Measurements from ENCODE around the gene TAB2. TPM values are rescaled to one million over a fixed set of nuclear protein-coding genes. Genes with fewer than 3 reads are reported as not detected.

TAB2 gene
- total and polyA plus RNA-seq, 2 donors (not counting 1 experiment from before 2014, with no cell fraction given), result 31.6 to 88.5 TPM

GRCh38 chr6:149421132-149421531 lies 103.6 kb downstream of the TAB2 start:
- CTCF ChIA-PET, result interaction anchor here (1.1 to 6.3 kb wide), 5 partner anchors 12 to 393 kb away, joined by 3 to 44 read pairs (median 4); no protein-coding TSS in a partner anchor
- H3K27ac Mint-ChIP-seq, result no peak overlapping the region
- POLR2A ChIA-PET, result no interaction called here

GRCh38 chr6:149422581-149422980 lies 105.1 kb downstream of the TAB2 start:
- 100% methylated on average over 2 of the region's 4 CpGs for WGBS (ENCODE audit: insufficient coverage)

More at GRCh38 chr6:149421132-149421531, 103.6 kb downstream of the TAB2 start:
- no peaks in the 10 kb centered on the region for H3K4me1 ChIP-seq (ENCODE audit: control insufficient read depth in 2 of 2, insufficient read depth in 2 of 2, low read length in 2 of 2)
- ATAC-seq (ENCODE audit: low read depth) (no peak), DNase-seq (no peak)
- no peak for TF ChIP-seq CTCF (IDR thresholded peaks at IDR 0.05)
- no peak for TF ChIP-seq EZH2 (IDR thresholded peaks at IDR 0.05; ENCODE audit: borderline replicate concordance, insufficient read depth, low read depth, low read length, poor library complexity, severe bottlenecking)
- no peaks in the 10 kb centered on the region for H3K79me2 ChIP-seq (ENCODE audit: control insufficient read depth, insufficient read depth, low read length)
- no peaks in the 10 kb centered on the region for H4K20me1 ChIP-seq (ENCODE audit: control insufficient read depth, insufficient read depth, low read length, poor library complexity, severe bottlenecking)
- H3K4me2 ChIP-seq (replicated peaks; ENCODE audit: low read depth, low read length, poor library complexity, severe bottlenecking), result no peak overlapping the region
- Mint-ChIP-seq H3K27me3 (no peaks in the 10 kb centered on the region), H3K9me3 (ENCODE audit: insufficient read depth) (peaks cover 2% of the 10 kb centered on the region), H3K4me3 (no peak overlapping the region), H3K4me1 (no peaks in the 10 kb centered on the region)
- H3K36me3 ChIP-seq (replicated peaks in 1 of 2; ENCODE audit: control extremely low read depth in 1 of 2, control insufficient read depth in 1 of 2, extremely low read depth in 1 of 2, insufficient read depth in 2 of 2, low read length in 1 of 2), result no peaks in the 10 kb centered on the region
- WGBS (ENCODE audit: insufficient coverage), result 80% methylated on average over 1 of the region's 5 CpGs
- H3K4me3 ChIP-seq (ENCODE audit: control extremely low read depth in 1 of 5, extremely low read depth in 1 of 5, insufficient read depth in 1 of 5, low read depth in 2 of 5, low read length in 4 of 5), result no peak overlapping the region
- intact Hi-C loops (cut with micrococcal nuclease), result no loop called here
- H2AFZ ChIP-seq (ENCODE audit: insufficient read depth, low read depth, low read length, poor library complexity, severe bottlenecking), result no peak overlapping the region
- no peak overlapping the region for H3K9ac ChIP-seq (ENCODE audit: low read length)
- no peaks in the 10 kb centered on the region for H3K27me3 ChIP-seq (replicated peaks in 1 of 4; ENCODE audit: control extremely low read depth in 1 of 4, control insufficient read depth in 3 of 4, insufficient read depth in 4 of 4, low read length in 3 of 4)
- H3K27ac ChIP-seq (ENCODE audit: low read length in 2 of 2), result no peak overlapping the region
- no peaks in the 10 kb centered on the region for H3K9me3 ChIP-seq (ENCODE audit: control extremely low read depth in 1 of 3, control insufficient read depth in 2 of 3, insufficient read depth in 1 of 3, low read length in 2 of 3)

More at GRCh38 chr6:149422581-149422980, 105.1 kb downstream of the TAB2 start:
- H3K9me3 ChIP-seq (ENCODE audit: control extremely low read depth in 1 of 3, control insufficient read depth in 2 of 3, insufficient read depth in 1 of 3, low read length in 2 of 3), result no peaks in the 10 kb centered on the region
- H3K9me3 Mint-ChIP-seq (ENCODE audit: insufficient read depth), result no peaks in the 10 kb centered on the region
- POLR2A ChIA-PET, result no interaction called here
- no peak for DNase-seq
- H3K4me1 ChIP-seq (ENCODE audit: control insufficient read depth in 2 of 2, insufficient read depth in 2 of 2, low read length in 2 of 2), result no peaks in the 10 kb centered on the region
- no peak overlapping the region for H3K4me3 ChIP-seq (ENCODE audit: control extremely low read depth in 1 of 5, extremely low read depth in 1 of 5, insufficient read depth in 1 of 5, low read depth in 2 of 5, low read length in 4 of 5)
- no peak overlapping the region for H3K9ac ChIP-seq (ENCODE audit: low read length)
- ATAC-seq (ENCODE audit: low read depth), result no peak
- no peak for TF ChIP-seq EZH2 (IDR thresholded peaks at IDR 0.05; ENCODE audit: borderline replicate concordance, insufficient read depth, low read depth, low read length, poor library complexity, severe bottlenecking)
- TF ChIP-seq CTCF (IDR thresholded peaks at IDR 0.05), result no peak
- H3K79me2 ChIP-seq (ENCODE audit: control insufficient read depth, insufficient read depth, low read length), result no peaks in the 10 kb centered on the region
- peaks cover 3% of the 10 kb centered on the region for H3K27me3 Mint-ChIP-seq
- no peak overlapping the region for H3K4me2 ChIP-seq (replicated peaks; ENCODE audit: low read depth, low read length, poor library complexity, severe bottlenecking)
- H3K27me3 ChIP-seq (replicated peaks in 1 of 4; ENCODE audit: control extremely low read depth in 1 of 4, control insufficient read depth in 3 of 4, insufficient read depth in 4 of 4, low read length in 3 of 4), result no peaks in the 10 kb centered on the region
- H3K4me3 Mint-ChIP-seq, result no peak overlapping the region
- intact Hi-C loops (cut with micrococcal nuclease), result no loop called here
- no peak overlapping the region for H3K27ac ChIP-seq (ENCODE audit: low read length in 2 of 2)
- H3K4me1 Mint-ChIP-seq, result no peaks in the 10 kb centered on the region
- H4K20me1 ChIP-seq (ENCODE audit: control insufficient read depth, insufficient read depth, low read length, poor library complexity, severe bottlenecking), result no peaks in the 10 kb centered on the region
- CTCF ChIA-PET, result interaction anchor here (0.7 to 6.3 kb wide), 3 partner anchors 10 to 452 kb away, joined by 3 to 44 read pairs (median 3); no protein-coding TSS in a partner anchor
- H3K27ac Mint-ChIP-seq, result no peak overlapping the region
- no peak overlapping the region for H2AFZ ChIP-seq (ENCODE audit: insufficient read depth, low read depth, low read length, poor library complexity, severe bottlenecking)
- H3K36me3 ChIP-seq (replicated peaks in 1 of 2; ENCODE audit: control extremely low read depth in 1 of 2, control insufficient read depth in 1 of 2, extremely low read depth in 1 of 2, insufficient read depth in 2 of 2, low read length in 1 of 2), result no peaks in the 10 kb centered on the region
